H1 (cell line): ENCODE measurements around the gene CDC42SE2. TPM values are rescaled to one million over a fixed set of nuclear protein-coding genes. Genes with fewer than 3 reads are reported as not detected.

Source experiments
- CHD7 ChIP-seq: fragments of 300-600 bp; sonication (generic); IDR thresholded peaks from 2 replicates; pipeline ENCODE4 v1.7.1; 2012; ENCODE audit warnings: low read length, moderate library complexity, mild to moderate bottlenecking, inconsistent platforms; ENCODE audit not compliant: insufficient replicate concordance
- EGR1 ChIP-seq: IDR thresholded peaks from 2 replicates; pipeline ENCODE4 v1.6.1; 2011; ENCODE audit warnings: low read depth, low read length, borderline replicate concordance
- FOSL1 ChIP-seq: IDR thresholded peaks from 2 replicates; pipeline ENCODE4 v1.6.1; 2011; ENCODE audit warnings: mild to moderate bottlenecking, low read depth, low read length, moderate library complexity; ENCODE audit not compliant: insufficient read depth
- GTF2F1 ChIP-seq: IDR thresholded peaks from 2 replicates; pipeline ENCODE4 v1.6.1; 2012; ENCODE audit warnings: low read depth, low read length, improper control_type of control experiment, borderline replicate concordance
- polyA plus RNA-seq, 7 experiments: library from polyadenylated mRNA; depleted of rRNA in 3 of 7; stranded (reverse) in 5 of 7; unstranded in 2 of 7; fragments of >200 nt in 5 of 7; fragments of 200-250 nt in 2 of 7; gene quantifications; 1 replicate in 5 of 7; 2 replicates in 1 of 7; 4 replicates in 1 of 7; pipeline versions ENCODE4 v1.2.1 to v1.2.3, GENCODE V29; 2011 to 2013; ENCODE audit warnings: missing spikeins in 2 of 7, mixed read lengths in 2 of 7
- total RNA-seq: library from RNA; stranded (reverse); fragmentation: NEBNext Ultra II Directional; extraction: Animal tissue kit (Norgen Biotek cat#: 25700); gene quantifications from 2 replicates; pipeline ENCODE4 v1.2.1, GENCODE V29; 2021

CDC42SE2 gene
- total and polyA plus RNA-seq, 2 of the 8 experiments (the other 6 are each of a cell fraction or from before 2014, with no cell fraction given) = 16.7 to 30.8 TPM

DNA sequence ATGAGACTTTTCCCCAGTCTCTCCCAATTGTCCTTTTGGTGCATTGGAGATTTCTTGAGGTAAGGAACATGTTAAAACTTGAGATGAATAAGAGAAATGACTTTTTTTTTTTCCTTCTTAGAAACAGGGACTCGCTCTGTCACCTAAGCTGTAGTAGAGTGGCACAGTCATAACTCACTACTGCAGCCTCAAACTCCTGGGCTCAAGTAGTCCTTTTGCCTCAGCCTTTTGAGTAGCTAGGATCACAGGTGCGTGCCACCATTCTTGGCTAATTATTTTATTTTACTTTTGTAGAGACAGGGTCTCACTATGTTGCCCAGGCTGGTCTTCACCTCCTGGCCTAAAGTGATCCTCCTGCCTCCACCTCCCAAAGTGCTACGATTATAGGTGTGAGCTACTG lies 25.9 kb downstream of the CDC42SE2 start (continued):
- TF ChIP-seq CHD7 (no peak), GTF2F1 (no peak), FOSL1 (no peak), EGR1 (no peak)
